ENCODE results near the gene ADAMTSL5.

ADAMTSL5 gene

GRCh38 chr19:1512671-1513498 lies at the start of gene ADAMTSL5:
Gene ADAMTSL5 (minus strand): TSS chr19:1513019. CDS start chr19:1510943, 2,076 bp downstream.
- TF ChIP-seq ZFX (IDR thresholded peaks at IDR 0.05) (no peak), CTCF (conservative IDR thresholded peaks at IDR 0.05) (no peak; the same call in 1 of the 2 replicates)
- H3K27ac ChIP-seq, result no peak within 1 kb of the TSS

GRCh38 chr19:1561236-1561842 lies 48.5 kb upstream of the ADAMTSL5 start:
- no peak overlapping the region for H3K27ac ChIP-seq

GRCh38 chr19:1560286-1560882 lies 47.6 kb upstream of the ADAMTSL5 start:
- TF ChIP-seq CTCF (conservative IDR thresholded peaks at IDR 0.05) (no peak), ZFX (IDR thresholded peaks at IDR 0.05) (no peak)
- no peak overlapping the region for H3K27ac ChIP-seq

More at GRCh38 chr19:1561236-1561842, 48.5 kb upstream of the ADAMTSL5 start:
- no peak for TF ChIP-seq ZFX (IDR thresholded peaks at IDR 0.05)
- no peak for TF ChIP-seq CTCF (conservative IDR thresholded peaks at IDR 0.05)

GRCh38 chr19:1558552-1558951 lies 45.7 kb upstream of the ADAMTSL5 start:
- TF ChIP-seq CTCF (conservative IDR thresholded peaks at IDR 0.05), result no peak
- TF ChIP-seq ZFX (IDR thresholded peaks at IDR 0.05), result no peak
- no peak overlapping the region for H3K27ac ChIP-seq

GRCh38 chr19:1556390-1557070 lies 43.7 kb upstream of the ADAMTSL5 start:
- TF ChIP-seq ZFX (IDR thresholded peaks at IDR 0.05) (no peak), CTCF (conservative IDR thresholded peaks at IDR 0.05) (no peak)
- no peak overlapping the region for H3K27ac ChIP-seq

GRCh38 chr19:1555487-1556389 lies 42.9 kb upstream of the ADAMTSL5 start:
- TF ChIP-seq ZFX (IDR thresholded peaks at IDR 0.05) (no peak), CTCF (conservative IDR thresholded peaks at IDR 0.05) (no peak)
- no peak overlapping the region for H3K27ac ChIP-seq
